Suprapubic skin (tissue), 4 donors: ENCODE results near the gene TCP10L. TPM values are rescaled to one million over a fixed set of nuclear protein-coding genes. Genes with fewer than 3 reads are reported as not detected.

ENCODE experiments used
- DNase-seq, 2 donors: peaks; one replicate each; pipeline ENCODE4 v3.0.0-alpha.2; 2019; ENCODE audit warnings: low spot score in 2 of 2
- H3K27ac ChIP-seq: fragments of 200-600 bp; sonication (generic); one replicate; pipeline ENCODE4 v1.5.1; 2019
- H3K27me3 ChIP-seq: fragments of 200-600 bp; sonication (generic); one replicate; pipeline ENCODE4 v1.5.1; 2019
- H3K36me3 ChIP-seq: fragments of 200-600 bp; sonication (generic); one replicate; pipeline ENCODE4 v1.5.1; 2019
- H3K4me1 ChIP-seq: fragments of 200-600 bp; sonication (generic); one replicate; pipeline ENCODE4 v1.5.1; 2019
- H3K4me3 ChIP-seq: fragments of 200-600 bp; sonication (generic); one replicate; pipeline ENCODE4 v1.5.1; 2019; ENCODE audit warnings: mild to moderate bottlenecking
- H3K9me3 ChIP-seq: fragments of 200-600 bp; sonication (generic); one replicate; pipeline ENCODE4 v1.5.1; 2019
- EP300 ChIP-seq: sonication (generic); formaldehyde crosslinking; IDR thresholded peaks from one replicate; pipeline ENCODE4 v1.6.1; 2017; ENCODE audit warnings: antibody characterized with exemption
- POLR2A ChIP-seq, 2 donors: fragments of 450-650 bp; IDR thresholded peaks; one replicate each; pipeline ENCODE4 v1.6.1; 2017; ENCODE audit warnings: antibody characterized with exemption in 2 of 2, mild to moderate bottlenecking in 2 of 2, moderate library complexity in 2 of 2
- POLR2AphosphoS5 ChIP-seq, 3 donors: sonication (generic); formaldehyde crosslinking; IDR thresholded peaks; one replicate each; pipeline ENCODE4 v1.6.1; 2017; ENCODE audit warnings: antibody characterized with exemption in 3 of 3
- WGBS: methylation state at CpG from one replicate; pipeline ENCODE4 v1.1.5; 2018; 5-methylcytosine and 5-hydroxymethylcytosine counted together
- total RNA-seq, 4 donors: library from RNA; depleted of rRNA; stranded (reverse); fragments of >200 nt; gene quantifications; one replicate each; pipeline ENCODE4 v1.1.0, GENCODE V29; 2016
- TF ChIP-seq, protein P1 (sequence below), 2 donors: fragments of 200-600 bp in 1 of 2; fragments of 450-650 bp in 1 of 2; sonication (generic) in 1 of 2; IDR thresholded peaks; one replicate each; pipeline ENCODE4 v1.5.1; 2016 to 2019; ENCODE audit warnings: antibody characterized with exemption in 2 of 2, mild to moderate bottlenecking in 1 of 2, moderate library complexity in 1 of 2

TCP10L gene
- total RNA-seq, 4 donors from 2014 or later = 2.2 TPM; not detected in 3

GRCh38 chr21:32587120-32587519 lies 1.8 kb upstream of the TCP10L start:
- DNase-seq = no peak
- H3K27me3 ChIP-seq = no peaks in the 10 kb centered on the region
- H3K4me1 ChIP-seq = no peaks in the 10 kb centered on the region
- H3K4me3 ChIP-seq = no peak overlapping the region
- 71% methylated on average over 11 of the region's 13 CpGs for WGBS
- H3K27ac ChIP-seq = no peak overlapping the region
- no peaks in the 10 kb centered on the region for H3K9me3 ChIP-seq
- TF ChIP-seq POLR2AphosphoS5 (IDR thresholded peaks at IDR 0.05) (no peak), POLR2A (IDR thresholded peaks at IDR 0.05) (no peak), EP300 (no peak)
- TF ChIP-seq, protein P1, sequence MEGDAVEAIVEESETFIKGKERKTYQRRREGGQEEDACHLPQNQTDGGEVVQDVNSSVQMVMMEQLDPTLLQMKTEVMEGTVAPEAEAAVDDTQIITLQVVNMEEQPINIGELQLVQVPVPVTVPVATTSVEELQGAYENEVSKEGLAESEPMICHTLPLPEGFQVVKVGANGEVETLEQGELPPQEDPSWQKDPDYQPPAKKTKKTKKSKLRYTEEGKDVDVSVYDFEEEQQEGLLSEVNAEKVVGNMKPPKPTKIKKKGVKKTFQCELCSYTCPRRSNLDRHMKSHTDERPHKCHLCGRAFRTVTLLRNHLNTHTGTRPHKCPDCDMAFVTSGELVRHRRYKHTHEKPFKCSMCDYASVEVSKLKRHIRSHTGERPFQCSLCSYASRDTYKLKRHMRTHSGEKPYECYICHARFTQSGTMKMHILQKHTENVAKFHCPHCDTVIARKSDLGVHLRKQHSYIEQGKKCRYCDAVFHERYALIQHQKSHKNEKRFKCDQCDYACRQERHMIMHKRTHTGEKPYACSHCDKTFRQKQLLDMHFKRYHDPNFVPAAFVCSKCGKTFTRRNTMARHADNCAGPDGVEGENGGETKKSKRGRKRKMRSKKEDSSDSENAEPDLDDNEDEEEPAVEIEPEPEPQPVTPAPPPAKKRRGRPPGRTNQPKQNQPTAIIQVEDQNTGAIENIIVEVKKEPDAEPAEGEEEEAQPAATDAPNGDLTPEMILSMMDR (IDR thresholded peaks at IDR 0.05) = no peak
- H3K36me3 ChIP-seq = no peaks in the 10 kb centered on the region

DNA sequence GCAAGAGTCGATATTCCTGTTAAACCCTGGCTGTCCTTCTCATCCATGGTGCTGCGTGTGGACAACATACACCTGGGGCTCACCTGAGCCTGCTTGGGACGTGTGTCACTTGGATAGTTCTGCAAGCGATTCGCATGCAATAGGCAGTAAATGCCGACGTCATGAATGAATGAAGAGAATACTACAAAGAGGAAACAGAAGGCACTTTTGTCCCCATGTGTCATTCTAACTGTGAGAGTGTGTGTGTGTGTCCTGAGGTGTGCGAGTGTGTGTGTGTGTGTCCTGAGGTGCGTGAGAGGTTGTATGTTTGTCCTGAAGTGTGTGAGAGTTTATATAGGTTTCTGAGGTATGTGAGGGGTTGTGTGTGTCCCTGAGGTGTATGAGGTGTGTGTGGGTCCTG lies 647 bp upstream of the TCP10L start:
- no peak overlapping the region for H3K4me3 ChIP-seq
- H3K27me3 ChIP-seq = no peaks in the 10 kb centered on the region
- TF ChIP-seq POLR2A (IDR thresholded peaks at IDR 0.05) (no peak), POLR2AphosphoS5 (IDR thresholded peaks at IDR 0.05) (no peak), EP300 (no peak)
- TF ChIP-seq, protein P1 (IDR thresholded peaks at IDR 0.05) = no peak
- no peaks in the 10 kb centered on the region for H3K36me3 ChIP-seq
- H3K9me3 ChIP-seq = no peaks in the 10 kb centered on the region
- WGBS = 89% methylated on average over 9 of the region's 9 CpGs
- no peak overlapping the region for H3K27ac ChIP-seq
- no peaks in the 10 kb centered on the region for H3K4me1 ChIP-seq
- DNase-seq = no peak

DNA sequence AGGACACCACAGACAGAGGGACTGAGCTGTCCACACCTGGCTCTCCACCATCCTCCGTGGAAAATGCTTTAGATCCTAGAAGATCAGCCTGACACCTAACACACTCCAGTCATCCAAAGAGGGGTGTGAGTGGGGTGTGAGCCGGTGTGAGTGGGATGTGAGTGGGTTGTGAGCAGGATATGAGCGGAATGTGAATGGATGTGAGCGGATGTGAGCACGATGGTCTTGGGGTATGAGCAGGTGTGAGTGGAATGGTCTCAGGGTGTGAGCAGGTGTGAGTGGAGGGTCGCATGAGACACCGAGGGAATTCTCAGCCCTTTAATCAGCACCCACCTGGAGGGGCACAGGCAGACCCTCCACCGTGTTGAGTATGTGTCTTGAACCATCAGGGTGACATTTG lies 851 bp downstream of the TCP10L start:
- Histone ChIP-seq H3K9me3 (no peaks in the 10 kb centered on the region), H3K27me3 (no peaks in the 10 kb centered on the region), H3K27ac (no peak overlapping the region), H3K4me1 (no peaks in the 10 kb centered on the region), H3K4me3 (no peak overlapping the region), H3K36me3 (no peaks in the 10 kb centered on the region)
- WGBS = 85% methylated on average over 8 of the region's 8 CpGs
- TF ChIP-seq POLR2A (IDR thresholded peaks at IDR 0.05) (no peak), EP300 (no peak), POLR2AphosphoS5 (IDR thresholded peaks at IDR 0.05) (no peak)
- TF ChIP-seq, protein P1 (IDR thresholded peaks at IDR 0.05) = no peak
- DNase-seq = no peak

GRCh38 chr21:32581732-32582131 lies 3.6 kb downstream of the TCP10L start:
- no peaks in the 10 kb centered on the region for H3K9me3 ChIP-seq
- no peaks in the 10 kb centered on the region for H3K27me3 ChIP-seq
- TF ChIP-seq POLR2A (IDR thresholded peaks at IDR 0.05) = no peak
- no peak for TF ChIP-seq EP300
- TF ChIP-seq POLR2AphosphoS5 (IDR thresholded peaks at IDR 0.05) = no peak
- TF ChIP-seq, protein P1 (IDR thresholded peaks at IDR 0.05) = no peak
- no peaks in the 10 kb centered on the region for H3K4me1 ChIP-seq
- H3K27ac ChIP-seq = no peak overlapping the region
- DNase-seq = peak in 1 of 2 donors; percentile 55
- no peaks in the 10 kb centered on the region for H3K36me3 ChIP-seq
- 94% methylated on average over 10 of the region's 13 CpGs for WGBS
- no peak overlapping the region for H3K4me3 ChIP-seq

- Histone ChIP-seq H3K4me3 (no peak overlapping the region), H3K27ac (no peak overlapping the region), H3K9me3 (no peaks in the 10 kb centered on the region), H3K27me3 (no peaks in the 10 kb centered on the region), H3K36me3 (no peaks in the 10 kb centered on the region), H3K4me1 (no peaks in the 10 kb centered on the region)
- WGBS = 88% methylated on average over 13 of the region's 13 CpGs
- TF ChIP-seq, protein P1 (IDR thresholded peaks at IDR 0.05) = no peak
- TF ChIP-seq POLR2A (IDR thresholded peaks at IDR 0.05) = no peak
- TF ChIP-seq EP300 = no peak
- TF ChIP-seq POLR2AphosphoS5 (IDR thresholded peaks at IDR 0.05) = no peak
- DNase-seq = peak in 1 of 2 donors; percentile 59
Observed at GRCh38 chr21:32580949-32581348, 4.4 kb downstream of the TCP10L start.
